Measurements from ENCODE around the gene PANK3.
"Not testable (repeated sequence)": the region's sequence is repeated elsewhere in the genome, so short reads cannot be mapped to it uniquely, and the experiment has no call there.

The PANK3 gene

DNA sequence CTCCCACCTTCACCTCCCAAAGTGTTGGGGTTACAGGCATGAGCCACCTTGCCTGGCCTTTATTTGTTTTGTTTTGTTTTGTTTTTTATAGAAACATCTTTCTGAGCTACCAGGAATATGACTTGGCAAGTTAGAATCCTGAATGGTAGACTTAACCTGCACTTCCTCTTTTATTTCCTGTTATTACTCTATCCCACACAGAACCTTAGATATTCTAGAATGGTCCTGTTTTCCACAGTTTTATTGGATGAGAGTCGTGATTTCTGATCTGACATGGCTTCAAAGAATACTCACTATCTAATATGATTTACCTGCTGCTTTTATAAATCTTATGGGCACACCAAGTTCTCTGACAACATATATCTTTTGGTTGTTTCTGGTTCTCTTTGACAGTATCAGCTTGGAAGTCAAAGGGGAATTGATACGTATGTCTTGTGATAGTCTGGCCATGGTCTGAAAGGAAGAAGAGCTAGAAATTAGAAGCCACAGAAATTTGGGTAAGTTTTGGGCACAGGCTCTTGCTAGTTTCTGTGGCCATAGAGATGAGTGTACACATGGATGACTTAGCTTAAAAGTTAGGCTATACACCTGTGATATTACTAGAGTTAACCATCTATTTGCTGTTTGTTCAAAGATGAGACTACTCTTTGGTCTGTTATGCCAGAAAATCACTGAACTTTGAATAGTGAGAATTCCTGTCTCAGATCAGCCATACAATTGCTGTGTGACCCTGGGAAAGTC is 4.7 kb upstream of the PANK3 start:
- no peak overlapping the region for H3K4me3 ChIP-seq (ENCODE audit: insufficient read depth in 1 of 2, low read depth in 1 of 2, low read length in 2 of 2)
- 91% methylated on average over 2 of the region's 2 CpGs for WGBS
- H2AK5ac ChIP-seq (ENCODE audit: low read length, severe bottlenecking): no peak overlapping the region
- no peaks in the 10 kb centered on the region for H3K36me3 ChIP-seq (ENCODE audit: control insufficient read depth in 1 of 2, insufficient read depth in 2 of 2, low read depth in 1 of 2, low read length in 2 of 2)
- H3K4me1 ChIP-seq (ENCODE audit: control insufficient read depth, insufficient read depth, low read depth, low read length): no peaks in the 10 kb centered on the region
- no peak overlapping the region for H3K9ac ChIP-seq (ENCODE audit: low read length)
- no peaks in the 10 kb centered on the region for H3K9me3 ChIP-seq (ENCODE audit: control insufficient read depth, low read length)
- no peak overlapping the region for H3K27ac ChIP-seq (ENCODE audit: low read length, poor library complexity, severe bottlenecking)
- H2BK120ac ChIP-seq (ENCODE audit: low read depth, low read length): no peak overlapping the region
- no peak overlapping the region for H3K14ac ChIP-seq (ENCODE audit: low read length in 2 of 2)
- no peak overlapping the region for H2BK12ac ChIP-seq (ENCODE audit: low read length in 2 of 2)
- no peaks in the 10 kb centered on the region for H3K79me1 ChIP-seq (replicated peaks; ENCODE audit: low read length, poor library complexity, severe bottlenecking)
- no peak overlapping the region for H3K4me2 ChIP-seq (ENCODE audit: low read length, poor library complexity, severe bottlenecking)
- H3K4ac ChIP-seq (ENCODE audit: low read depth in 1 of 2, low read length in 2 of 2): no peak overlapping the region
- H4K91ac ChIP-seq (ENCODE audit: low read length): no peak overlapping the region
- H2AFZ ChIP-seq (ENCODE audit: low read depth, low read length): no peak overlapping the region
- H3K27me3 ChIP-seq (ENCODE audit: control insufficient read depth in 1 of 2, insufficient read depth in 1 of 2, low read length in 2 of 2): peaks cover 22 to 25% of the 10 kb centered on the region in 2 experiments
- H4K8ac ChIP-seq (ENCODE audit: low read length): no peak overlapping the region
- no peak overlapping the region for H2BK15ac ChIP-seq (ENCODE audit: low read depth, poor library complexity, severe bottlenecking)
- no peak overlapping the region for H2BK5ac ChIP-seq (ENCODE audit: low read depth, low read length, poor library complexity, severe bottlenecking)
- DNase-seq: no peak
- H3K23ac ChIP-seq (ENCODE audit: low read length in 2 of 2): no peak overlapping the region
- H3K18ac ChIP-seq (ENCODE audit: low read depth in 1 of 2, low read length in 2 of 2): no peak overlapping the region

DNA sequence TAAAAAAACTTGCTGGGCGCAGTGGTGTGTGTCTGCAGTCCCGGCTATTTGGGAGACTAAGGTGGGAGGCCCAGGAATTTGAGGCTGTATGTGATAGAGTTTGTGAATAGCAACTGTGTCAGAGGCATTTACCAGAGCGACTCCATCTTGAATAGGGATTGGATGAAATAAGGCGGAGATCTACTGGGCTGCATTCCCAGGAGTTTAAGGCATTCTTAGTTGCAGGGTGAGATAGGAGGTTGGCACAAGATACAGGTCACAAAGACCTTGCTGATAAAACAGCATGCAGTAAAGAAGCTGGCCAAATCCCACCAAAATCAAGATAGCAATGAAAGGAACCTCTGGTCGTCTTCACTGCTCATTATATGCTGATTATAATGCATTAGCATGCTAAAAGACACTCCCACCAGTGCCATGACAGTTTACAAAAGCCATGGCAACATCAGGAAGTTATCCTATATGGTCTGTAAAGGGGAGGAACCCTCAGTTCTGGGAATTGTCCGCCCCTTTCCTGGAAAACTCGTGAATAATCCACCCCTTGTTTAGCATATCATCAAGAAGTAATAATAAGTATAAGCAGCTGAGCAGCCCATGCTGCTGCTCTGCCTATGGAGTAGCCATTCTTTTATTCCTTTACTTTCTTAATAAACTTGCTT is 1.8 kb upstream of the PANK3 start:
- not testable (repeated sequence) for H2BK5ac ChIP-seq (ENCODE audit: low read depth, low read length, poor library complexity, severe bottlenecking); H3K14ac ChIP-seq (ENCODE audit: low read length in 2 of 2); H2BK12ac ChIP-seq (ENCODE audit: low read length in 2 of 2); H2BK15ac ChIP-seq (ENCODE audit: low read depth, poor library complexity, severe bottlenecking); H3K18ac ChIP-seq (ENCODE audit: low read depth in 1 of 2, low read length in 2 of 2); H2BK120ac ChIP-seq (ENCODE audit: low read depth, low read length); H3K9ac ChIP-seq (ENCODE audit: low read length); DNase-seq; H2AFZ ChIP-seq (ENCODE audit: low read depth, low read length); H2AK5ac ChIP-seq (ENCODE audit: low read length, severe bottlenecking); H4K8ac ChIP-seq (ENCODE audit: low read length); H3K4ac ChIP-seq (ENCODE audit: low read depth in 1 of 2, low read length in 2 of 2); H3K9me3 ChIP-seq (ENCODE audit: control insufficient read depth, low read length); H3K36me3 ChIP-seq (ENCODE audit: control insufficient read depth in 1 of 2, insufficient read depth in 2 of 2, low read depth in 1 of 2, low read length in 2 of 2); H3K4me2 ChIP-seq (ENCODE audit: low read length, poor library complexity, severe bottlenecking); H3K4me3 ChIP-seq (ENCODE audit: insufficient read depth in 1 of 2, low read depth in 1 of 2, low read length in 2 of 2); H3K4me1 ChIP-seq (ENCODE audit: control insufficient read depth, insufficient read depth, low read depth, low read length); H3K23ac ChIP-seq (ENCODE audit: low read length in 2 of 2); H3K27ac ChIP-seq (ENCODE audit: low read length, poor library complexity, severe bottlenecking); H4K91ac ChIP-seq (ENCODE audit: low read length); H3K79me1 ChIP-seq (replicated peaks; ENCODE audit: low read length, poor library complexity, severe bottlenecking)
- H3K27me3 ChIP-seq (ENCODE audit: control insufficient read depth in 1 of 2, insufficient read depth in 1 of 2, low read length in 2 of 2): peaks cover 5 to 10% of the 10 kb centered on the region in 2 experiments
- WGBS: 96% methylated on average over 7 of the region's 7 CpGs

DNA sequence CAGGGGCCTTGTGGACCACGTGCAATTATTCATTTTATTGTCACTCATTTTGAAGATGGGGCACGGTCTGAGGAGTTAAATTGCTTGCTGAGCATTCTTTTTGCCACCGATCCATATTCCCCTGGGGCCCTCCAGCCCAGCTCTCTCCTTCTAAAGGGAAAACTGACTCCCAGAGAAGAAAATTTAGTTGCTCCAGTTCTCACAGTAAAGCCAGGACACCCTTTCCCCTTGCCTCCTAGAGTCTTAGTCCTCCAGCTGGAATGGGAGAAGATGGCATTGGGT is 1.0 kb upstream of the PANK3 start:
- H2BK12ac ChIP-seq (ENCODE audit: low read length in 2 of 2): peak overlapping the region; percentile 23 to 89
- peak overlapping the region in 1 of 2 experiments; percentile 57 for H3K14ac ChIP-seq (ENCODE audit: low read length in 2 of 2)
- no peaks in the 10 kb centered on the region for H3K9me3 ChIP-seq (ENCODE audit: control insufficient read depth, low read length)
- H3K9ac ChIP-seq (ENCODE audit: low read length): peak overlapping the region; percentile 91
- peak overlapping the region; percentile 17 for H2AK5ac ChIP-seq (ENCODE audit: low read length, severe bottlenecking)
- peak overlapping the region; percentile 80 for H4K91ac ChIP-seq (ENCODE audit: low read length)
- H3K4me2 ChIP-seq (ENCODE audit: low read length, poor library complexity, severe bottlenecking): peak overlapping the region; percentile 59
- H3K4ac ChIP-seq (ENCODE audit: low read depth in 1 of 2, low read length in 2 of 2): peak overlapping the region; percentile 81
- no peak overlapping the region for H2AFZ ChIP-seq (ENCODE audit: low read depth, low read length)
- H4K8ac ChIP-seq (ENCODE audit: low read length): peak overlapping the region; percentile 98
- H2BK5ac ChIP-seq (ENCODE audit: low read depth, low read length, poor library complexity, severe bottlenecking): no peak overlapping the region
- H3K4me3 ChIP-seq (ENCODE audit: insufficient read depth in 1 of 2, low read depth in 1 of 2, low read length in 2 of 2): peak overlapping the region in 1 of 2 experiments; percentile 96
- H3K23ac ChIP-seq (ENCODE audit: low read length in 2 of 2): no peak overlapping the region
- DNase-seq: no peak
- H3K4me1 ChIP-seq (ENCODE audit: control insufficient read depth, insufficient read depth, low read depth, low read length): peaks cover 6% of the 10 kb centered on the region
- H2BK120ac ChIP-seq (ENCODE audit: low read depth, low read length): peak overlapping the region; percentile 73
- peak overlapping the region; percentile 86 to 92 for H3K18ac ChIP-seq (ENCODE audit: low read depth in 1 of 2, low read length in 2 of 2)
- H3K79me1 ChIP-seq (replicated peaks; ENCODE audit: low read length, poor library complexity, severe bottlenecking): no peaks in the 10 kb centered on the region
- 23% methylated on average over 3 of the region's 3 CpGs for WGBS
- H3K36me3 ChIP-seq (ENCODE audit: control insufficient read depth in 1 of 2, insufficient read depth in 2 of 2, low read depth in 1 of 2, low read length in 2 of 2): peaks cover 0 to 3% of the 10 kb centered on the region in 2 experiments
- peaks cover under 1 to 3% of the 10 kb centered on the region in 2 experiments for H3K27me3 ChIP-seq (ENCODE audit: control insufficient read depth in 1 of 2, insufficient read depth in 1 of 2, low read length in 2 of 2)
- peak overlapping the region; percentile 88 for H3K27ac ChIP-seq (ENCODE audit: low read length, poor library complexity, severe bottlenecking)
- H2BK15ac ChIP-seq (ENCODE audit: low read depth, poor library complexity, severe bottlenecking): peak overlapping the region; percentile 7

DNA sequence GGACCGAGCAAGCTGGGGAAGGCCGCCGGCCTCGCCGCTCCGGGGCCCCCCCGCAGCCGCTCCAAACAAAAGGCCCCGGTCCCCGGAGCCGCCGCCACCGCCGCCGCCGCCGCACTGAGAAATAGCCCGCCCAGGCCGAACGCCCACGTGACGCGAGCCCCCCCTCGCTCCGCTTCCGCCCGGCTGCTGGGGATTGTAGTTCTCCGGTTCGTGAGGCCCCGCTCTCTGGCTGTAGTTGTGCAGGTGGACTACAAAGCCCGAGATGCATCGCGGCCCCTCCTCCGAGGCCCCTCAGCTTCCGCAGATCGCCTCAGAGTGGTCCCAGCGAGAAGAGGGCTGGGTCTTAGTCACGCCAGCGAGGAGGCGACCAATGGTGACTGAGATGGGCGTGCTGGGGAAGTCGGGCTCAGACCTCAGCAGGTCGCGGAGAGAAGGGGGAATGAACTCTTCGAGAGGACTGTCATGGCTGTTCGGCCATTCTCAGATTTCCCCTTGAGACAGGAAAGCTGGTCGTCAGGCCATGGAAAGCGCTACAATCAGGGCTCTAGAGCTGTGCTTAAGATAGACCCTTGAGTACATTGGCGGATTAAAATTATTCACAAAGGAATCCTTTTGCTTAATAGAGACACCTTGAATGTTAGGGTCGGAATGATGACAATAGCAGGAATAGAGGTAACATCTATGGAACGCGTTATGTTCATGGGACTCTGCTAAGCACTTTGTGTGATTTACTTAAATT is 489 bp upstream of the PANK3 start:
- peak overlapping the region; percentile 88 for H3K27ac ChIP-seq (ENCODE audit: low read length, poor library complexity, severe bottlenecking)
- H2BK12ac ChIP-seq (ENCODE audit: low read length in 2 of 2): no peak overlapping the region
- H2BK5ac ChIP-seq (ENCODE audit: low read depth, low read length, poor library complexity, severe bottlenecking): peak overlapping the region; percentile 86
- no peaks in the 10 kb centered on the region for H3K79me1 ChIP-seq (replicated peaks; ENCODE audit: low read length, poor library complexity, severe bottlenecking)
- peak overlapping the region; percentile 98 for H4K8ac ChIP-seq (ENCODE audit: low read length)
- peak overlapping the region; percentile 85 to 96 for H3K4me3 ChIP-seq (ENCODE audit: insufficient read depth in 1 of 2, low read depth in 1 of 2, low read length in 2 of 2)
- peak overlapping the region; percentile 95 for H2BK120ac ChIP-seq (ENCODE audit: low read depth, low read length)
- H3K18ac ChIP-seq (ENCODE audit: low read depth in 1 of 2, low read length in 2 of 2): peak overlapping the region; percentile 86 to 92
- peak overlapping the region; percentile 81 for H3K4ac ChIP-seq (ENCODE audit: low read depth in 1 of 2, low read length in 2 of 2)
- no peak overlapping the region for H2AK5ac ChIP-seq (ENCODE audit: low read length, severe bottlenecking)
- no peak overlapping the region for H3K23ac ChIP-seq (ENCODE audit: low read length in 2 of 2)
- H3K9ac ChIP-seq (ENCODE audit: low read length): peak overlapping the region; percentile 95
- H3K9me3 ChIP-seq (ENCODE audit: control insufficient read depth, low read length): no peaks in the 10 kb centered on the region
- DNase-seq: peak; percentile 99
- H4K91ac ChIP-seq (ENCODE audit: low read length): peak overlapping the region; percentile 80
- no peaks in the 10 kb centered on the region for H3K27me3 ChIP-seq (ENCODE audit: control insufficient read depth in 1 of 2, insufficient read depth in 1 of 2, low read length in 2 of 2)
- H3K4me2 ChIP-seq (ENCODE audit: low read length, poor library complexity, severe bottlenecking): peak overlapping the region; percentile 59
- peaks cover 0 to 3% of the 10 kb centered on the region in 2 experiments for H3K36me3 ChIP-seq (ENCODE audit: control insufficient read depth in 1 of 2, insufficient read depth in 2 of 2, low read depth in 1 of 2, low read length in 2 of 2)
- 3% methylated on average over 44 of the region's 52 CpGs for WGBS
- peak overlapping the region; percentile 93 for H2BK15ac ChIP-seq (ENCODE audit: low read depth, poor library complexity, severe bottlenecking)
- peaks cover 6% of the 10 kb centered on the region for H3K4me1 ChIP-seq (ENCODE audit: control insufficient read depth, insufficient read depth, low read depth, low read length)
- H2AFZ ChIP-seq (ENCODE audit: low read depth, low read length): no peak overlapping the region
- H3K14ac ChIP-seq (ENCODE audit: low read length in 2 of 2): peak overlapping the region in 1 of 2 experiments; percentile 57
